ENCODE data around the gene TSPAN4.
A peak's percentile ranks its signal among the peaks of the same experiment; 100 is the strongest.

TSPAN4 gene

DNA sequence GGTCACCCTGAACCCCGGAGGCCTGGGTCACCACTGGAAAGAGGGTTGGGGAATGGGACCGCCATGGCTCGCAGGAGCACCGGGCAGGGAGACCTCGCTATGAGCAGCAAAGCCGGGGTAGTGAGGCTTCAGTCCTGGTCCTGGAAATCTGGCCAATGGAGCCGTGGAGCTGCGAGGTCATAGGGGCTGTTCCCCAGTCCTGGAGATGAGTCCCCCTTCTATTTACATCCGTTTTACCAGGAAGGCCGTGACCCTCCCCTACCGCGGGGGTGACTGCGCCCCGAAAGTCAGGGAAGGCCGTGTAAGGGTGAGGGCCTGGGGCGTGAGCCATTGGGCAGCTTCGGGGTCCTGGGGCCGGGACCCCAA, 38.1 kb upstream of the TSPAN4 start:
- no peak for DNase-seq (ENCODE audit: low read depth in 2 of 2)

- no peak for DNase-seq (ENCODE audit: low read depth in 2 of 2)
Measured at GRCh38 chr11:808427-809286, 34.0 kb upstream of the TSPAN4 start.

DNA sequence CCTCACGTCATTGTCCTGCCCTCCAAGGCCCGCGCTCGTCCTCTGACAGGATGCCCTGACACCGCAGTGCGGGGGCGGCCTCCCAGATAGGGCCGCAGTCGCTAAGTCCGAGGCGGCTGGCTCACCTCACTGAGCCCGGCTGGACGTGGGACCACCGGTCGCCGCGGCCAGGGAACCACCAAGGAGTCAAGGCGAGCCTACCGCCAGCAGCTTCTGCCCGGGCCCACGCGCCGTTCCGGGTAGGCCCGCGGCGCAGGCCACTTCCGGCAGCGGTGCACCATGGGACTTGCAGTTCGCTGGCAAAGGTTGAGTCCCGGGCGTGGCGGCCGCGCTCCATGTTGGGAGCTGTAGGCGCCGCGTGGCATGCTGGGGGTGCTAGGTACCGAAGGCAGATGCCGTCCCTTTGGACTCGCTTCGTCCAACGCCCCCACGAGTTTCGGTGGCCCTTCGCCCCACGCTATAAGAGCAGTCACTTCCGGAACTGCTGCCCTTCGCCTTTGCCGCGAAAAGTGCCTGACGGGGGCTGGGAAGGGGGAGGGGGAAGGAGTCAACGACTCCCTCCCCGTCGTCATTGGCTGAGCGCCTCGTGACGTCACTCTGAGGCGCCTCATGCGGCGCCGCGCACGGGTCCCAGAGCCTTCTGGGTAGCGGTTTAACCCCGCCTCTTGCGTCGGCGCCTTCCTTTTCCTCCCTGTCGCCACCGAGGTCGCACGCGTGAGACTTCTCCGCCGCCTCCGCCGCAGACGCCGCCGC, 33.2 kb upstream of the TSPAN4 start, which contains the start of gene RPLP2:
Gene RPLP2, plus strand, starts transcription at position 681 of the 753 bp plus-strand sequence. CDS start 268 bp downstream, outside the sequence.
- DNase-seq (ENCODE audit: low read depth in 2 of 2) = peak; percentile 96 to 98

DNA sequence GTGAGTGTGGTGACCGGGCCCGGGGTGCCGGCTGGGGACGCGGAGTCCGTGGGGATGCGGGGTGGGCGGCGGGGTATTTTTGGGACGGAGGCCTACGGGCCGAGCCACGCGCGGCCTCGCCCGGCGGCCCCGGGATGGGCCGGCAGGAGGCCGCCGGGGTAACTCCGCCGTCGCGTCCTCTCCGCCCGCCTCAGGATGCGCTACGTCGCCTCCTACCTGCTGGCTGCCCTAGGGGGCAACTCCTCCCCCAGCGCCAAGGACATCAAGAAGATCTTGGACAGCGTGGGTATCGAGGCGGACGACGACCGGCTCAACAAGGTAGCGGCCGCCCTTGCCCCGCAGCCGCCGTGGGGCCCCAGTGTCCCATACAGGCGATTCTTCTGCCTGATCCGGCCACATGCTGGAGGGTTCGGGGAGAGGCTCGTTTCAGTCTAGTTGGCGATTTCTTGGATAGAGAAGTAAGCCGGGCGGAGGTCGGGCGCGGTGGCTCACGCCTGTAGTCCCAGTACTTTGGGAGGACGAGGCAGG, 32.5 kb upstream of the TSPAN4 start:
- no peak for DNase-seq (ENCODE audit: low read depth in 2 of 2)

DNA sequence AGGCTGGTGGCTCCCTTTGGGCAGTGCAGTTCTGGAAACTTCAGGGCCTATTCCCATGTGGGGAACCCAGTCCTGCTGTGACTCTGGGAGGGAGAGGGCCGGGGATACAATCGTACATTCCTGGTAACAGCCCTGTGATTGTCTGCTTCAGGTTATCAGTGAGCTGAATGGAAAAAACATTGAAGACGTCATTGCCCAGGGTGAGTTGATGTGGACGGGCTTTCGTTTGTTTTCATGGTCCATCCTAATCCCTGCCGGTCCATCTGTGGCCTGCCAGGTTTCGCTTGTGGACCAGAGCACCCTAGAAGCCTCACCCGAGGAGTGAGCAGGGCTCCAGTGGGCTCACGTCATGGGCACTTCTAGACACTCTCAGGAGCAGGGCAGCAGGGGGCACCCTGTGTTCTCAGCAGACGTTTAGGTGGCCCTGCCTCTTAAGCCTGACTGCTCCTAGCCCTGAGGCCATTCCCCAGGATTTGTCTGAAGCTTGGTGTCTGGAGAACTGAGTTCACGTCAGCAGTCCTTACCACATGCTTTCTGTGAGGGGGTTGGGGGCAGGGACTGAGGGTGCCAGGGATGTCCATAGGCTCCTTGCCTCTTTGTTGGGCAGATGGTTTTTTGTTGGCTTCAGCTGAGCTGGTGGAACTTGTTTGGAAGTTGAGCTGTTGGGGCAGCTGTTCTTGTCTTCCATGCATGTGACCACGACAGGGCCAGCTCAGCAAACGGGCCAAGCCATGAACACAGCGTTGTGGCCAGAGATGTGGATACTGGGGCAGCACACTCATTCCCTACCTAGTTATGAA, 31.0 kb upstream of the TSPAN4 start:
- no peak for DNase-seq (ENCODE audit: low read depth in 2 of 2)

- DNase-seq (ENCODE audit: low read depth in 2 of 2) = no peak
Measured at GRCh38 chr11:812390-812789, 30.3 kb upstream of the TSPAN4 start.

DNA sequence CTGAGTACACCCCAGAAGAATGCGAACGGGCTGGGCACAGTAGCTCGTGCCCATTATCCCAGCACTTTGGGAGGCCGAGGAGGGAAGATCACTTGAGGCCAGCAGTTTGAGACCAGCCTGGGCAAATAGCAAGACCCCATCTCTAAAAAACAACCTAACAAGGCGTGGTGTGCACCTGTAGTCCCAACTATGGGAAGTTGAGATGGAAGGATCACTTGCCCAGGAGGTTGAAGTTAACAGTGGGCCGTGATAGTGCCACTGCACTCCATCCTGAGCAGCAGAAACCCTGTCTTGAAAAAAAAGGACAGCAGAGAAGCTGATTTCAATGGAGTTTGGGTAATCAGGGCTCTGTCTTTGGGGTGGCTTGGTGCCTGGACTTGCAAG, 29.6 kb upstream of the TSPAN4 start:
- no peak for DNase-seq (ENCODE audit: low read depth in 2 of 2)

GRCh38 chr11:813456-814096, 29.1 kb upstream of the TSPAN4 start:
- DNase-seq (ENCODE audit: low read depth in 2 of 2) = no peak

- no peak for DNase-seq (ENCODE audit: low read depth in 2 of 2)
Measured at GRCh38 chr11:815675-816432, 26.8 kb upstream of the TSPAN4 start.

GRCh38 chr11:816433-816779, 26.2 kb upstream of the TSPAN4 start:
- DNase-seq (ENCODE audit: low read depth in 2 of 2) = no peak

DNA sequence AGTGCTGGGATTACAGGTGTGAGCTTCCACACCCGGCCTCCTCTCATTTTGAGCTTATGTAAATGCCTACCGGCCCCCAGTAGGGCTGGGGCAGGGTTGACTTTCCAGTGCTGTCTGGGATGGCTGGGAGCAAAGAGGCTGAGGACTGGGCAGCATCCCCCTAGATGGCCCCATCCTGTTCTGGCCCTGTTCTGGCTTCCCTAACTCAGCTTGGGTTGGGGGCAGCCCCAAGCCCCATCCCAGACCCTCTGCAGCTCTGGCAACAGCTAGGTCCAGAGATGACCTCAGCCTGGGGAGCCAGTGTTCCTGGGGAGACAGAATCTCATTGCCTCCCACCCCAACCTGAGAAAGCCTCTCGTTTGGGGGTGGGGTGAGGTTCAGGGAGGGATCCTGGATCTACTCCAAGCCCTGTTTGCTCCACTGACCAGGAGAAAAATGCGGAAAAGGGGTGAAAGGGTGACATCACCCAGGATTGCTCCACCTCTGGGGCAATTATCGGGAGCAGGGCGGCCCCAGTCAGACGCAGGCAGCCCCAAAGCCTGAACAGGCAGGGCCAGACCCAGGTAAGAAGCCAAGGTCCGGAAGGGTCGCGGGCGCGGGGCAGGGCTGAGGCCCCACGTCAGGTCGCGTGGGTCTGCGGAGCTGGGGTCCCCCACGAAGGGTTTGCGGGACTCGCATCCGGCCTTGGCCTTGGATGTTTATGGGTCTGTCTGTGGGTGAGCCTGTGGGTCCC, 24.1 kb upstream of the TSPAN4 start, which contains the start of gene PNPLA2:
Gene PNPLA2, plus strand, starts transcription at position 519 of the 733 bp plus-strand sequence. CDS start 805 bp downstream, outside the sequence.
- DNase-seq (ENCODE audit: low read depth in 2 of 2) = no peak

- DNase-seq (ENCODE audit: low read depth in 2 of 2) = peak; percentile 86 to 90
Measured at GRCh38 chr11:819129-819931, 23.3 kb upstream of the TSPAN4 start.

- peak; percentile 91 to 93 for DNase-seq (ENCODE audit: low read depth in 2 of 2)
Measured at GRCh38 chr11:819943-820649, 22.6 kb upstream of the TSPAN4 start.

- no peak for DNase-seq (ENCODE audit: low read depth in 2 of 2)
Measured at GRCh38 chr11:820655-821511, 21.8 kb upstream of the TSPAN4 start.

GRCh38 chr11:821512-822371, 20.9 kb upstream of the TSPAN4 start:
- no peak for DNase-seq (ENCODE audit: low read depth in 2 of 2)

Measured in stimulated activated CD8-positive, alpha-beta memory T cell treated with anti-CD3 and anti-CD28 coated beads, Interleukin-2, amount 100 ng/mL, for 48 hours (primary cell).